ENCODE data around the gene RUNX1. TPM values are rescaled to one million over a fixed set of nuclear protein-coding genes. Genes with fewer than 3 reads are reported as not detected.

Gene RUNX1
- total and polyA plus RNA-seq, 2 donors (not counting 1 experiment from before 2014, with no cell fraction given), result 26.3 to 73.0 TPM

DNA sequence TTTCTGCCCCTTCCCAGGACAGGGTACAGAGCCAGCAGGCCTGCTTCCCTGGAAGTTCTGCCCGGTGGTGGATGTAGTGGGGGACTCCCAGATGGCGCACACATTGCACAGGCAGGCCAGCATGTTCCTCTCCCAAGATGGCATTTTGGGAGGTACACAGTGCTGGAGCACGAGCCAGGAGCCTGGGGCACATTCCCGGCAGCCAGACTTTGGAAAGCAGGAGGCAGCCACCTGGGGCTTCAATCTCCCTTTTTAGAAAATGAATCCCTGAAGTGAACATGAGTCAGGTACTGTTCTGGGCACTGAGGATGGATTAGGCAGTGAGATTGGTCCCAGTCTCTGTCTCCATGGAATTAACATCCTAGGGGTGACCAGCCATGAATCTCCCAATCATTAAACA lies 56.9 kb downstream of the RUNX1 start:
- Mint-ChIP-seq H3K27me3 (no peaks in the 10 kb centered on the region), H3K4me1 (peaks cover 46% of the 10 kb centered on the region), H3K9me3 (ENCODE audit: insufficient read depth) (no peaks in the 10 kb centered on the region), H3K4me3 (no peak overlapping the region), H3K27ac (no peak overlapping the region)
- Histone ChIP-seq H3K4me3 (ENCODE audit: control extremely low read depth in 1 of 5, extremely low read depth in 1 of 5, insufficient read depth in 1 of 5, low read depth in 2 of 5, low read length in 4 of 5) (no peak overlapping the region), H3K4me2 (replicated peaks; ENCODE audit: low read depth, low read length, poor library complexity, severe bottlenecking) (no peak overlapping the region), H3K36me3 (replicated peaks in 1 of 2; ENCODE audit: control extremely low read depth in 1 of 2, control insufficient read depth in 1 of 2, extremely low read depth in 1 of 2, insufficient read depth in 2 of 2, low read length in 1 of 2) (peaks cover 0 to 8% of the 10 kb centered on the region in 2 experiments), H3K27me3 (replicated peaks in 1 of 4; ENCODE audit: control extremely low read depth in 1 of 4, control insufficient read depth in 3 of 4, insufficient read depth in 4 of 4, low read length in 3 of 4) (no peaks in the 10 kb centered on the region), H3K9ac (ENCODE audit: low read length) (no peak overlapping the region), H3K27ac (ENCODE audit: low read length in 2 of 2) (no peak overlapping the region), H2AFZ (ENCODE audit: insufficient read depth, low read depth, low read length, poor library complexity, severe bottlenecking) (no peak overlapping the region), H3K4me1 (ENCODE audit: control insufficient read depth in 2 of 2, insufficient read depth in 2 of 2, low read length in 2 of 2) (peaks cover 15 to 17% of the 10 kb centered on the region in 2 donors), H3K79me2 (ENCODE audit: control insufficient read depth, insufficient read depth, low read length) (peaks cover 59% of the 10 kb centered on the region), H4K20me1 (ENCODE audit: control insufficient read depth, insufficient read depth, low read length, poor library complexity, severe bottlenecking) (peaks cover 86% of the 10 kb centered on the region), H3K9me3 (ENCODE audit: control extremely low read depth in 1 of 3, control insufficient read depth in 2 of 3, insufficient read depth in 1 of 3, low read length in 2 of 3) (no peaks in the 10 kb centered on the region)
- ChIA-PET CTCF (no interaction called here), POLR2A (no interaction called here)
- WGBS (ENCODE audit: insufficient coverage), result 98% methylated on average over 4 of the region's 4 CpGs
- intact Hi-C loops (cut with micrococcal nuclease), result no loop called here
- TF ChIP-seq, protein P1, sequence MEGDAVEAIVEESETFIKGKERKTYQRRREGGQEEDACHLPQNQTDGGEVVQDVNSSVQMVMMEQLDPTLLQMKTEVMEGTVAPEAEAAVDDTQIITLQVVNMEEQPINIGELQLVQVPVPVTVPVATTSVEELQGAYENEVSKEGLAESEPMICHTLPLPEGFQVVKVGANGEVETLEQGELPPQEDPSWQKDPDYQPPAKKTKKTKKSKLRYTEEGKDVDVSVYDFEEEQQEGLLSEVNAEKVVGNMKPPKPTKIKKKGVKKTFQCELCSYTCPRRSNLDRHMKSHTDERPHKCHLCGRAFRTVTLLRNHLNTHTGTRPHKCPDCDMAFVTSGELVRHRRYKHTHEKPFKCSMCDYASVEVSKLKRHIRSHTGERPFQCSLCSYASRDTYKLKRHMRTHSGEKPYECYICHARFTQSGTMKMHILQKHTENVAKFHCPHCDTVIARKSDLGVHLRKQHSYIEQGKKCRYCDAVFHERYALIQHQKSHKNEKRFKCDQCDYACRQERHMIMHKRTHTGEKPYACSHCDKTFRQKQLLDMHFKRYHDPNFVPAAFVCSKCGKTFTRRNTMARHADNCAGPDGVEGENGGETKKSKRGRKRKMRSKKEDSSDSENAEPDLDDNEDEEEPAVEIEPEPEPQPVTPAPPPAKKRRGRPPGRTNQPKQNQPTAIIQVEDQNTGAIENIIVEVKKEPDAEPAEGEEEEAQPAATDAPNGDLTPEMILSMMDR (IDR thresholded peaks at IDR 0.05), result no peak
- TF ChIP-seq EZH2 (IDR thresholded peaks at IDR 0.05; ENCODE audit: borderline replicate concordance, insufficient read depth, low read depth, low read length, poor library complexity, severe bottlenecking), result no peak
- no peak for ATAC-seq (ENCODE audit: low read depth)
- no peak for DNase-seq

DNA sequence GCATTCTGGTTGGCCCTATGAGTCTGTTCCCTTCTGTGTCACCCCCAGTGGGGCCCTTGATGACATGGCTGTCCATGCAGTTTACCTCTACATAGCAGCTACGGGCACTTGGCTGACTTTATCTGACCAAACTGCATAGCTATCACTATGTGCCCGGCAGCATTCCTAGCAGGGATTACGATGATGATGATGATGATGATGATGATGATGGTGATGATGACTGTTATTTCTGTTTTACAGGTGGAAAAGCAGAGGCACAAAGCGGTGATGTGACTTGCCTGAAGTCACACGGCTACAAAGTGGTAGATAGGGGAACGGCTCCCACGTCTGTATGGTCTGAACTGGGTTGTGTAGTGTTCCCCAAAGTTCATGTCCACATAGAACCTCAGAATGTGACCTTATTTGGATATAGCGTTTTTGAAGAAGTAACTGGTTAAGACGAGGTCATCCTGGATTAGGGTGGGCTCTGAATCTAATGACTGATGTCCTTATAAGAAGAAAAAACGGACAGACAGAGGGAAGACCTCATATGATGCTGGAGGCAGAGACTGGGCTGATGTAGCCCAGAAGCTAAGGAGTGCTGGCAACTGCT lies 57.6 kb downstream of the RUNX1 start:
- CTCF ChIA-PET, result no interaction called here
- Mint-ChIP-seq H3K27ac (no peak overlapping the region), H3K9me3 (ENCODE audit: insufficient read depth) (no peaks in the 10 kb centered on the region), H3K4me3 (no peak overlapping the region), H3K4me1 (peaks cover 48% of the 10 kb centered on the region), H3K27me3 (no peaks in the 10 kb centered on the region)
- POLR2A ChIA-PET, result no interaction called here
- Histone ChIP-seq H3K27ac (ENCODE audit: low read length in 2 of 2) (no peak overlapping the region), H3K36me3 (replicated peaks in 1 of 2; ENCODE audit: control extremely low read depth in 1 of 2, control insufficient read depth in 1 of 2, extremely low read depth in 1 of 2, insufficient read depth in 2 of 2, low read length in 1 of 2) (peaks cover 0 to 7% of the 10 kb centered on the region in 2 experiments), H3K4me1 (ENCODE audit: control insufficient read depth in 2 of 2, insufficient read depth in 2 of 2, low read length in 2 of 2) (peaks cover 22 to 24% of the 10 kb centered on the region in 2 donors), H3K79me2 (ENCODE audit: control insufficient read depth, insufficient read depth, low read length) (peaks cover 60% of the 10 kb centered on the region), H3K9me3 (ENCODE audit: control extremely low read depth in 1 of 3, control insufficient read depth in 2 of 3, insufficient read depth in 1 of 3, low read length in 2 of 3) (no peaks in the 10 kb centered on the region), H3K4me2 (replicated peaks; ENCODE audit: low read depth, low read length, poor library complexity, severe bottlenecking) (no peak overlapping the region), H2AFZ (ENCODE audit: insufficient read depth, low read depth, low read length, poor library complexity, severe bottlenecking) (no peak overlapping the region), H3K27me3 (replicated peaks in 1 of 4; ENCODE audit: control extremely low read depth in 1 of 4, control insufficient read depth in 3 of 4, insufficient read depth in 4 of 4, low read length in 3 of 4) (no peaks in the 10 kb centered on the region), H3K4me3 (ENCODE audit: control extremely low read depth in 1 of 5, extremely low read depth in 1 of 5, insufficient read depth in 1 of 5, low read depth in 2 of 5, low read length in 4 of 5) (no peak overlapping the region), H3K9ac (ENCODE audit: low read length) (no peak overlapping the region), H4K20me1 (ENCODE audit: control insufficient read depth, insufficient read depth, low read length, poor library complexity, severe bottlenecking) (peaks cover 86% of the 10 kb centered on the region)
- intact Hi-C loops (cut with micrococcal nuclease), result no loop called here
- 85% methylated on average over 8 of the region's 10 CpGs for WGBS (ENCODE audit: insufficient coverage)
- DNase-seq (no peak), ATAC-seq (ENCODE audit: low read depth) (no peak)
- no peak for TF ChIP-seq EZH2 (IDR thresholded peaks at IDR 0.05; ENCODE audit: borderline replicate concordance, insufficient read depth, low read depth, low read length, poor library complexity, severe bottlenecking)
- TF ChIP-seq, protein P1 (IDR thresholded peaks at IDR 0.05), result no peak

All from B cell (primary cell).